ENCODE results near the gene C22orf23.

DNA sequence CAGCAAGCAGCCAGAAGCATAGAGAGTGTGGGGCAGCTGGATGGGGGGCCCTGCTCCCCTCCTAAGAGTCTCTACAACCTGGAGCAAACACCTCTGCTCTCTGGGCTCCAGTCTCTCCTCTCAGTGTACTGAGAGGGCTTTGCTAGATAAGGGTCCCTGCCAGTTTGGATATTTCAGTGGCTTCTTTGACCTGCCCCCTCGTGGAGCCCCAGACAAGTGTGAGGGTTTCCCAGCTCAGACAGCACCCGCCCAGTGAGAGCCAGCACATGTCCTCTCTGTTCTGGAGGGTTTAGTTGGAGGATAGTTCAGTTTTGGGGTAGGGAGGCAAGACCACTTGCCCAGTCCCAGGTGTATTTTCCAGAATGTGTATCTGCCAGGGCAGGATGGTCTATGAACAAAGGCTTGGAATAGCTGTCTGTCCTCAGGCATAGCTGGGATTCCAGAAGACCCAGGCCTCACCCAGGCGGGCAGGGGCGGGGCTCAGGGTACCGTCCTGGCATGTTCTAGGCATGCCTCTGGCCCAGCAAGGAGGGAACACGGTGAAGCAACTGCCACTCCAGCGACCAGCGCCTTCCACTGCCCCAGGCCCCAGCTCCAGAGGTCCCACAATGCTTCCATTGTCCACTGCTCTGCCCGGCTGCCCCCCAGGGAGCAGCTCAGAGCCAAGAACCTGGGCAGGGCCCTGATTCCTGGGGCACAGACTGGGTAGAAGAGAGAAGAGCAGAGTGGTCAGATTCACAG, 54.8 kb downstream of the C22orf23 start:
- no peak for TF ChIP-seq POLR2A (IDR thresholded peaks at IDR 0.05)
- no peak for TF ChIP-seq EP300 (IDR thresholded peaks at IDR 0.05)
- TF ChIP-seq, protein P1, sequence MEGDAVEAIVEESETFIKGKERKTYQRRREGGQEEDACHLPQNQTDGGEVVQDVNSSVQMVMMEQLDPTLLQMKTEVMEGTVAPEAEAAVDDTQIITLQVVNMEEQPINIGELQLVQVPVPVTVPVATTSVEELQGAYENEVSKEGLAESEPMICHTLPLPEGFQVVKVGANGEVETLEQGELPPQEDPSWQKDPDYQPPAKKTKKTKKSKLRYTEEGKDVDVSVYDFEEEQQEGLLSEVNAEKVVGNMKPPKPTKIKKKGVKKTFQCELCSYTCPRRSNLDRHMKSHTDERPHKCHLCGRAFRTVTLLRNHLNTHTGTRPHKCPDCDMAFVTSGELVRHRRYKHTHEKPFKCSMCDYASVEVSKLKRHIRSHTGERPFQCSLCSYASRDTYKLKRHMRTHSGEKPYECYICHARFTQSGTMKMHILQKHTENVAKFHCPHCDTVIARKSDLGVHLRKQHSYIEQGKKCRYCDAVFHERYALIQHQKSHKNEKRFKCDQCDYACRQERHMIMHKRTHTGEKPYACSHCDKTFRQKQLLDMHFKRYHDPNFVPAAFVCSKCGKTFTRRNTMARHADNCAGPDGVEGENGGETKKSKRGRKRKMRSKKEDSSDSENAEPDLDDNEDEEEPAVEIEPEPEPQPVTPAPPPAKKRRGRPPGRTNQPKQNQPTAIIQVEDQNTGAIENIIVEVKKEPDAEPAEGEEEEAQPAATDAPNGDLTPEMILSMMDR (IDR thresholded peaks at IDR 0.05), result no peak
